Natural killer cell (primary cell): ENCODE measurements around the gene SNAI3. TPM values are rescaled to one million over a fixed set of nuclear protein-coding genes. Genes with fewer than 3 reads are reported as not detected.

Experiments
- ATAC-seq, 3 donors: fragments of 150-1000 bp in 2 of 3; fragments of 200-7000 bp in 1 of 3; cut with Tn5 transposase; 1 replicate in 1 of 3; 2 replicates in 2 of 3; pipeline ENCODE4 v1.10.0; 2021; ENCODE audit warnings: mild to moderate bottlenecking in 2 of 3, moderate library complexity in 2 of 3
- DNase-seq, 2 donors: peaks; one replicate each; pipeline versions ENCODE4 v3.0.0 to v3.0.0-alpha.2; 2013 to 2021; ENCODE audit warnings: mixed read lengths in 1 of 2
- H3K27ac ChIP-seq: one replicate; pipeline ENCODE4 v1.5.1; 2013; ENCODE audit warnings: mild to moderate bottlenecking, low read length
- H3K27me3 ChIP-seq: one replicate; pipeline ENCODE4 v1.6.1; 2013; ENCODE audit warnings: low read length; ENCODE audit not compliant: control insufficient read depth, insufficient read depth
- H3K36me3 ChIP-seq: one replicate; pipeline ENCODE4 v1.6.1; 2013; ENCODE audit warnings: low read length; ENCODE audit not compliant: control insufficient read depth, insufficient read depth
- H3K4me1 ChIP-seq: one replicate; pipeline ENCODE4 v1.6.1; 2013; ENCODE audit warnings: low read length; ENCODE audit not compliant: control insufficient read depth, insufficient read depth
- H3K4me3 ChIP-seq: one replicate; pipeline ENCODE4 v1.5.1; 2013; ENCODE audit warnings: low read length
- H3K9me3 ChIP-seq: one replicate; pipeline ENCODE4 v1.6.1; 2013; ENCODE audit warnings: low read length; ENCODE audit not compliant: control insufficient read depth, insufficient read depth
- H3K27ac Mint-ChIP-seq, 2 donors: one replicate each; pipeline ENCODE4 v1.8.0; 2022; ENCODE audit warnings: mild to moderate bottlenecking in 2 of 2, mixed read lengths in 2 of 2, moderate library complexity in 1 of 2
- H3K27me3 Mint-ChIP-seq, 2 donors: one replicate each; pipeline ENCODE4 v1.8.0; 2022; ENCODE audit warnings: low read depth in 2 of 2, mixed read lengths in 2 of 2
- H3K36me3 Mint-ChIP-seq: one replicate; pipeline ENCODE4 v1.8.0; 2022; ENCODE audit warnings: mixed read lengths
- H3K4me1 Mint-ChIP-seq, 2 donors: one replicate each; pipeline ENCODE4 v1.8.0; 2022; ENCODE audit warnings: mixed read lengths in 2 of 2
- H3K4me3 Mint-ChIP-seq: one replicate; pipeline ENCODE4 v1.8.0; 2022; ENCODE audit warnings: mild to moderate bottlenecking, moderate library complexity, mixed read lengths
- H3K9me3 Mint-ChIP-seq, 2 donors: one replicate each; pipeline ENCODE4 v1.8.0; 2022; ENCODE audit warnings: mixed read lengths in 2 of 2
- WGBS: methylation state at CpG from one replicate; pipeline ENCODE4 v1.1.7; 2013; ENCODE audit warnings: missing lambda C conversion rate; ENCODE audit not compliant: insufficient coverage; 5-methylcytosine and 5-hydroxymethylcytosine counted together
- intact Hi-C: fragments of 100-400 bp; cut with micrococcal nuclease; formaldehyde crosslinking; loops from one replicate; pipeline ENCODE4 v1.14.2; 2022
- total RNA-seq, 4 donors: library from RNA; stranded (reverse); fragments of 120-200 nt in 1 of 4; gene quantifications; one replicate each; pipeline versions ENCODE4 v1.2.3 to v1.2.4, GENCODE V29; 2013 to 2022
- TF ChIP-seq, protein P1 (sequence below): fragments of 200-600 bp; IDR thresholded peaks from one replicate; pipeline ENCODE4 v1.8.0; 2022; ENCODE audit warnings: antibody characterized with exemption

Gene SNAI3
- total RNA-seq, 3 donors from 2014 or later (not counting 1 experiment from before 2014, with no cell fraction given), result 8.2 to 9.2 (median 8.4) TPM

DNA sequence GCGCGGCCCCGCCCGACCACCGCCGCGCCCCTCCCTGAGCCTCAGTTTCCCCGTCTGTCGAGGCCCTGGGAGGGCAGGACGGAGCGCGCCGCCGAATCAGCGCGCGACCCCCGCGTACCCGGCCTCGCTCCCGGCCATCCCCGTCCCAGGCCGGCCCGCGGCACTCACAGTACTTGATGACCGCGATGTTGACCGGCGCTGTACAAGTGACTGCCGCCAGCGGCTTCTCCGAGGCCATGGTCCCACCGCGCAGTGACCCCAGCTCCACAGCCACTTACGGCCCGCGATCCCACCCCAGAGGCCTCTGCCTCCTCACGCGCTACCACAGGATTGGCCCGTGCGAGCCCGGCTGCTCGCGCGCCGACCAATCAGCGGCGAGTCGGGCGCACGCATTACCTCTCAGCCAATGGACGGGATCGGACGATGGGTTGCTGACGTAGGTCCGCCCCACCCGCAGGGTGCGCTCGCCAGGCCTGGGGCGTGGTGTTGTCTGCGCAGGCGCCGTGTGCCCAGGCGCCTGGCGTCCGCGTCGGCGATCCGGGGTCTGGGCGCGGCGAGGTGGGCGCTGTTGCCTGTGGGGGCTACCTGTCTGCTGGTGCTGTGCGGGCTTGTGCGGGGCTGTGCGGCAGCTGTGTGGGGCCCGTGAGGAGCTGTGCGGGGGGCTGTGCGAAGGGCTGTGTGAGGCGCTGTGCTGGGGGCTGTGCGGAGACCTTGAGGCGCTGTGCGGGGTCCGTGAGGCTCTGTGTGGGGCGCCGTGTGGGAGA, 23.3 kb downstream of the SNAI3 start, which contains the start of gene MVD:
TSS of gene MVD (minus strand) at position 249 of the 764 bp plus-strand sequence. CDS start at position 238, 11 bp downstream.
- Mint-ChIP-seq H3K27ac (peak within 1 kb of the TSS; percentile 94 to 99), H3K4me3 (peak within 1 kb of the TSS; percentile 97), H3K36me3 (no peaks in the 10 kb centered on the region), H3K27me3 (no peaks in the 10 kb centered on the region), H3K9me3 (no peaks in the 10 kb centered on the region), H3K4me1 (peaks cover 12 to 28% of the 10 kb centered on the region in 2 donors)
- Histone ChIP-seq H3K9me3 (no peaks in the 10 kb centered on the region), H3K27ac (peak within 1 kb of the TSS; percentile 87), H3K27me3 (no peaks in the 10 kb centered on the region), H3K4me3 (peak within 1 kb of the TSS; percentile 95), H3K4me1 (peaks cover 20% of the 10 kb centered on the region), H3K36me3 (peaks cover 5% of the 10 kb centered on the region)
- peak; percentile 95 to 99 for DNase-seq
- WGBS, result under 1% methylated on average over 88 of the region's 88 CpGs
- intact Hi-C loops, result loop anchor here (1.0 to 2.0 kb wide), 2 partner anchors 9 to 40 kb away; no protein-coding TSS in a partner anchor
- TF ChIP-seq, protein P1, sequence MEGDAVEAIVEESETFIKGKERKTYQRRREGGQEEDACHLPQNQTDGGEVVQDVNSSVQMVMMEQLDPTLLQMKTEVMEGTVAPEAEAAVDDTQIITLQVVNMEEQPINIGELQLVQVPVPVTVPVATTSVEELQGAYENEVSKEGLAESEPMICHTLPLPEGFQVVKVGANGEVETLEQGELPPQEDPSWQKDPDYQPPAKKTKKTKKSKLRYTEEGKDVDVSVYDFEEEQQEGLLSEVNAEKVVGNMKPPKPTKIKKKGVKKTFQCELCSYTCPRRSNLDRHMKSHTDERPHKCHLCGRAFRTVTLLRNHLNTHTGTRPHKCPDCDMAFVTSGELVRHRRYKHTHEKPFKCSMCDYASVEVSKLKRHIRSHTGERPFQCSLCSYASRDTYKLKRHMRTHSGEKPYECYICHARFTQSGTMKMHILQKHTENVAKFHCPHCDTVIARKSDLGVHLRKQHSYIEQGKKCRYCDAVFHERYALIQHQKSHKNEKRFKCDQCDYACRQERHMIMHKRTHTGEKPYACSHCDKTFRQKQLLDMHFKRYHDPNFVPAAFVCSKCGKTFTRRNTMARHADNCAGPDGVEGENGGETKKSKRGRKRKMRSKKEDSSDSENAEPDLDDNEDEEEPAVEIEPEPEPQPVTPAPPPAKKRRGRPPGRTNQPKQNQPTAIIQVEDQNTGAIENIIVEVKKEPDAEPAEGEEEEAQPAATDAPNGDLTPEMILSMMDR, result no peak
- peak; percentile 95 to 99 (median 95) for ATAC-seq

DNA sequence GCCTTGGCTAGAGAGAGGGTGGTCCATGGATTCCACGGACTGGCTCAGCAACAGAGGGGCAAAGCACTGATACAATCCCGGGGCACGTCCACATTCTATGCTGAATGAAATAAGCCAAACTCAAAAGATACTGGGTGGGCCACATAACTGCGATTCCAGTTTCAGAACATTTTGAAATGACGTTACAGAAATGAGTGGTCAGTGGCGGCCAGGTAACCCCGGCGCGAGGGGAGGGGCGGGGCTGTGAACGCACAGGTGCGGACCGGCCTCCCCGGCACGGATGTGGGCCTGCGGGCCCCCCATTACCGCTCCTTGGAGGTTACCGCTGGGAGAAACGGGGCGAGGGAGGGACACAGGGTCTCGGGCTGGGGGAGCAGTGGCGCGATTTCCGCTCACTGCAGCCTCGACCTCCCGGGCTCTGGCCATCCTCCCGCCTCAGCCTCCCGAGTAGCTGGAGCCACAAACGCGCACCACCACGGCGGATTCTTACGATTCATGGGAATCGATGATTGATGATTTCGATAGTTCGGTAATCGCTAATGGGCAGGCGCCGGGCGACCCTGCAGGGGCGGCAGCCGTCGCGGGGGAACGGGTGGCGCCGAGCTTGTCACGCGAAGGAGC, 24.0 kb downstream of the SNAI3 start:
- H3K36me3 Mint-ChIP-seq, result no peaks in the 10 kb centered on the region
- no peaks in the 10 kb centered on the region for H3K27me3 Mint-ChIP-seq
- Histone ChIP-seq H3K27me3 (no peaks in the 10 kb centered on the region), H3K27ac (peak overlapping the region; percentile 84), H3K36me3 (peaks cover 7% of the 10 kb centered on the region), H3K4me1 (peaks cover 20% of the 10 kb centered on the region), H3K4me3 (peak overlapping the region; percentile 95), H3K9me3 (no peaks in the 10 kb centered on the region)
- 3% methylated on average over 49 of the region's 49 CpGs for WGBS
- H3K4me1 Mint-ChIP-seq, result peaks cover 12 to 28% of the 10 kb centered on the region in 2 donors
- H3K9me3 Mint-ChIP-seq, result no peaks in the 10 kb centered on the region
- H3K4me3 Mint-ChIP-seq, result peak overlapping the region; percentile 92
- intact Hi-C loops, result loop anchor here (2.0 kb wide), 1 partner anchor 40 kb away; no protein-coding TSS in a partner anchor
- TF ChIP-seq, protein P1, result no peak
- no peak for ATAC-seq
- DNase-seq, result peak in 1 of 2 donors; percentile 46
- H3K27ac Mint-ChIP-seq, result peak overlapping the region; percentile 94 to 99

DNA sequence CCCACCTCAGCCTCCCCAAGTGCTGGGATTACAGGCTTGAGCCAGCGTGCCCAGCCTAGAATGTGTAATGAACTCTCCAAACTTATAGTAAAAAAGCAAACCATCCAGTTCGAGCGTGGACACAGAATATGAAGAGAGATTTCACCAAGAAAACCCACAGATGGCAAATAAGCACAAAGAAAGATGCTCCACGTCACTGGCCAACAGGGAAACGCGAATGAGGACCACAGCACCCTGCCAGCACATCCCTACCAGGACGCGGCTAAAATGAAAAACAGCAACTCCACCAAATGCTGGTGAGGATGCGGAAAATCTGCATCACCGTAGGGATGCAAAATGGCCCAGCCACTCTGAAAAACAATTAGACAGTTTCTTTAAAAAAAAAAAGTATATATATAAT, 24.8 kb downstream of the SNAI3 start:
- Mint-ChIP-seq H3K27ac (peak overlapping the region; percentile 94 to 99), H3K36me3 (no peaks in the 10 kb centered on the region), H3K4me3 (peak overlapping the region; percentile 92), H3K27me3 (no peaks in the 10 kb centered on the region), H3K4me1 (peaks cover 12 to 28% of the 10 kb centered on the region in 2 donors), H3K9me3 (no peaks in the 10 kb centered on the region)
- H3K27ac ChIP-seq, result no peak overlapping the region
- no peaks in the 10 kb centered on the region for H3K9me3 ChIP-seq
- H3K4me1 ChIP-seq, result peaks cover 20% of the 10 kb centered on the region
- intact Hi-C loops, result no loop called here
- WGBS, result 78% methylated on average over 9 of the region's 10 CpGs
- H3K4me3 ChIP-seq, result no peak overlapping the region
- peaks cover 15% of the 10 kb centered on the region for H3K36me3 ChIP-seq
- H3K27me3 ChIP-seq, result no peaks in the 10 kb centered on the region
- TF ChIP-seq, protein P1, result no peak
- no peak for DNase-seq
- no peak for ATAC-seq
